ENCODE data around the gene TNFSF15.

TNFSF15 gene

DNA sequence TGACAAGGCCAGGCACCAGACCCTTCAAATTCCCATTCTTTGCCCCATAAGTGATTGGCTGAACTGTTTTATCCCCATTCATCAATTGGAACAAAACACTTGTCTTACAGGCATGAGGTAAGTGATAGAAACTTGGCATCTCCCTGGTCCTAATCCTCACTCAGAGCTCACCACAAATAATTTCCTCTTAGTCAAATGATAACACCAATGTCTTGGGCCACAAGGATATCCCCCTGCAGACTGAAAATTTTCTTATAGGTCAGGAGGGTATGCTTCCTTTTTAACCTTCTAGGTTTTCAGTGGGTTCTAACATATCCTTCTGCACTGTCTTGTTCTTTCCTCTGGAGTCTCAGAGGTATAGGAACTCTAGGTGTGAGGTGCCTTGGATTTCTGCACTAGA is 14.5 kb downstream of the TNFSF15 start:
- H3K36me3 Mint-ChIP-seq (ENCODE audit: insufficient read depth) = peaks cover 4% of the 10 kb centered on the region
- peak overlapping the region in 1 of 2 donors; percentile 44 for H3K27ac Mint-ChIP-seq
- peaks cover 0 to 1% of the 10 kb centered on the region in 2 donors for H3K4me1 Mint-ChIP-seq (ENCODE audit: low read depth in 2 of 2)
- H3K27me3 Mint-ChIP-seq = no peaks in the 10 kb centered on the region
- no peak overlapping the region for H3K4me3 Mint-ChIP-seq
- no peak for ATAC-seq (replicated peaks)
- no peaks in the 10 kb centered on the region for H3K9me3 Mint-ChIP-seq
- DNase-seq = no peak

DNA sequence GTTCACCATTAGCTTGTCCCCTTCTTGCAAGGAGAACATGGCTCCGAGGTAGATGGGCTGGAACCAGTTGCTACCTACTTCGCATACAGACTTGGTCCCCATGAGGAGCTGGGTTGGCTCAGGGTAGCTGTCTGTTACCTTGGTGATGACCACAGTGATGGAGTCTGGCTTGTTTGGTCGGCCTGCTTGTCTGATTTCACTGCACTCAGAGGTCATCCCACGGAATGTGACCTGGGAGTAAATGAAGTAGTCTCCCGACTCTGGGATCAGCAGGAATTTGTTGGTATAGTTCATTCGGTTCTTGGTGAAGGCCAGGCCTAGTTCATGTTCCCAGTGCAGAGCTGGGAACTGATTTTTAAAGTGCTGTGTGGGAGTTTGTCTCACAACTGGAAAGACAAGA is 15.3 kb downstream of the TNFSF15 start:
- Mint-ChIP-seq H3K9me3 (no peaks in the 10 kb centered on the region), H3K27ac (no peak overlapping the region), H3K27me3 (peaks cover 0 to 3% of the 10 kb centered on the region in 2 donors), H3K4me1 (ENCODE audit: low read depth in 2 of 2) (peaks cover 0 to 1% of the 10 kb centered on the region in 2 donors), H3K4me3 (no peak overlapping the region), H3K36me3 (ENCODE audit: insufficient read depth) (no peaks in the 10 kb centered on the region)
- DNase-seq (no peak), ATAC-seq (replicated peaks) (no peak)

DNA sequence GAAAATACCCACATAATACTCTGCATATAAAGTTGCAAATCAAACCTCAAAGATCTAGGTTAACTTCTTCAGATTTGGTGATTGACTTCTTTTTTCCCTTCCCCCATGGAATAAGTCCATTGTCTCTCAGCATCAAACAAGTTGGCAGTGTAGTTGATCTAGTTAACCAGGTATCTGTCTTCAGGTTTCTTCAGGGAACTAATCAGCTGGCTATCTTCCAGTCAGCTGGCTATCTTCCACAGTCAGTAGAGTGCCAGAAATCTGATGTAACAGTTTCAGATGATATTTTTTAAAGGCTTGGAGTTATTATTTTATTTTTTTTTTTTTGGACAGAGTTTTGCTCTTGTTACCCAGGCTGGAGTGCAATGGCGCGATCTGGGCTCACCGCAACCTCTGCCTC is 16.8 kb downstream of the TNFSF15 start:
- Mint-ChIP-seq H3K4me3 (no peak overlapping the region), H3K4me1 (ENCODE audit: low read depth in 2 of 2) (peaks cover 0 to 2% of the 10 kb centered on the region in 2 donors), H3K9me3 (no peaks in the 10 kb centered on the region), H3K27me3 (peaks cover 0 to 7% of the 10 kb centered on the region in 2 donors), H3K36me3 (ENCODE audit: insufficient read depth) (no peaks in the 10 kb centered on the region), H3K27ac (no peak overlapping the region)
- no peak for DNase-seq
- no peak for ATAC-seq (replicated peaks)

DNA sequence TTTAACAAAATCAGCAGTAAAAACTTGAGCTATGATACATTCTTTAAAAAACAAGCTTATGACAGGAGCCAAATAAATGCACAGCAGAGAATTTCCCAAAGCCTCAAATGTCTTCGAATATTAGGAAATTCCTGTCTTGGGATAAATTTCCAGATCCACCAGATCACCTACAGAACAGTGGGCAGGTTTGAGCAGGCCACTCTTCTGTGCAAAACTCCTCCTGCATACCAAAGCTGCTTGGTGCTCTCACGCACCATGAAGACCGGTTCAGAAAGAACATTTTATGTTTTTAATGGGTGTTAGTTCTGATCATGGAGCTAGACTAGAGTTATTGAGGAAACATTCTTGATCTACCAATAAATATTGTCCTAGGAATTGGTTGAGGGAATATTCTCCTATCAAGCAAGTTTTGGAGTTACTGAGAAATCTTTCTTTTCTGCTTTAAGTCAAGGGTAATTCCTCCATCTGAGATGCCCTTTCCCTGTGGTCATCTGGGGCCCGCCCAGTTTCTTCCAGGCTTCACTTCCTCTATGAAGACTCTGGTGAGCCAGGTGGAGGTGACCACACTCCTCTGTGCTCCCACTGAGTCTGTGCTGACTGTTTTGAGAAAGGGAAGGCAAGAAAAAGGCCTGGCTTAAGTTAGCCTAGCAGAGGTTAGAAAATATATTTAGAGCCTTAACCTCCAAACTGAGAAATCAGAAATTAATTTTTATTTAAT is 17.9 kb downstream of the TNFSF15 start:
- ATAC-seq (replicated peaks) (no peak), DNase-seq (no peak)
- no peaks in the 10 kb centered on the region for H3K9me3 Mint-ChIP-seq
- H3K4me1 Mint-ChIP-seq (ENCODE audit: low read depth in 2 of 2) = peaks cover 0 to 2% of the 10 kb centered on the region in 2 donors
- no peak overlapping the region for H3K4me3 Mint-ChIP-seq
- peaks cover 0 to 7% of the 10 kb centered on the region in 2 donors for H3K27me3 Mint-ChIP-seq
- H3K36me3 Mint-ChIP-seq (ENCODE audit: insufficient read depth) = no peaks in the 10 kb centered on the region
- H3K27ac Mint-ChIP-seq = no peak overlapping the region

DNA sequence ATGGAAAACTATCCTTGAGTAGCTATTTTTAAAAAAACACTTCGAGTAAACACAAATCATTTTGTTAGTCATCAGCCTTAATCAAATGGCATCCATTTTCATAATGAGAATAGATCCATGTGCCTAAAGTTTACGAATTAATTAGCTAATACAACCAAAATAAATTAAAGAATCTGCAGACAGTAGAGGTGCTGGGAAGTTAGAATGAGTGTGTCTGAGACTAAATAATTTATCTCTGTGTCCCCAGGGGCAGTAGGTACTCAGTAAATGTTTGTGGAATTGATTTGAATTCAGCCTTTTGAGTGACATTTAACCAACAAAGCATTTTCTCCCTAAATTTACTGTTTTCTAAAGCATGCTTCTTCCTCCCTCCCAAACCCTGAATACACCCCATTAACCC is 18.6 kb downstream of the TNFSF15 start:
- peaks cover 0 to 7% of the 10 kb centered on the region in 2 donors for H3K27me3 Mint-ChIP-seq
- H3K9me3 Mint-ChIP-seq = no peaks in the 10 kb centered on the region
- H3K4me1 Mint-ChIP-seq (ENCODE audit: low read depth in 2 of 2) = peaks cover 0 to 2% of the 10 kb centered on the region in 2 donors
- no peak overlapping the region for H3K27ac Mint-ChIP-seq
- DNase-seq (no peak), ATAC-seq (replicated peaks) (no peak)
- no peaks in the 10 kb centered on the region for H3K36me3 Mint-ChIP-seq (ENCODE audit: insufficient read depth)
- no peak overlapping the region for H3K4me3 Mint-ChIP-seq

DNA sequence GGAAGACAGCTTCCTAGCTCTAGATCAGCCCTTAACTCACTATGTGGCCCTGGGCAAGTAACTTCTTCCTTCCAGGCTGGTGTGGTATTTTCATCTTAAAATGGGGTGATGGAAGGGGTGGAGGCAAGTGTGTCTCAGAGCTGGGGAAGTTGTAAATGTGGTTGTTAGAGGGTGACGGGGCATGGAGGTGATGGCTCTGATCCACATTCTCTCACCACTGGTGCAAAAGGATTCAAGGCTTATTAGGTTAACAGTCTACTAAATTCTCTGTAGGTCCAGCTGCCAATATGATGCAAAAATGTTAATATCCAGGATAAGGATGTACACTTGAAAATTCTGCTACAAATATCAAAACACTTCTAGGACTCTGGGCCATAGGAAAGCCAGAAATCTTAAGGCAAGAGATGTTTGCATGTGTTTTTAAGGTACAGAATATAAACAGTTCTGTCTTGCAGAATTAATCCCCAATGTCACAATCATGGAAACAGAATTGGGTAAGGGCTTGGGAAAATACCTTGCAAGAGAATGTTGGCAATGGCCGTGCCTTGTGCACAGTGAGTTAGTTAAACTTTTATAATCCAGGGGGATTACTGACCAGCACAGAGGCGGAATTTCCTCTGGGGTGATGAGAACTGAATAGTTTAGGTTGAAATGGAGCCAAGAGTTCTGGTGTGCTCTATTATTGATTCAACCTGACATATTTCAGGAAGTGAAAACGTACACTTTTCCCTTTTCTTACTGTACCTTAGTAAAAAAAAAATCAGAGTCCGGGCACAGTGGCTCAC is 19.8 kb downstream of the TNFSF15 start:
- no peak for ATAC-seq (replicated peaks)
- H3K9me3 Mint-ChIP-seq = peaks cover 0 to 1% of the 10 kb centered on the region in 2 donors

DNA sequence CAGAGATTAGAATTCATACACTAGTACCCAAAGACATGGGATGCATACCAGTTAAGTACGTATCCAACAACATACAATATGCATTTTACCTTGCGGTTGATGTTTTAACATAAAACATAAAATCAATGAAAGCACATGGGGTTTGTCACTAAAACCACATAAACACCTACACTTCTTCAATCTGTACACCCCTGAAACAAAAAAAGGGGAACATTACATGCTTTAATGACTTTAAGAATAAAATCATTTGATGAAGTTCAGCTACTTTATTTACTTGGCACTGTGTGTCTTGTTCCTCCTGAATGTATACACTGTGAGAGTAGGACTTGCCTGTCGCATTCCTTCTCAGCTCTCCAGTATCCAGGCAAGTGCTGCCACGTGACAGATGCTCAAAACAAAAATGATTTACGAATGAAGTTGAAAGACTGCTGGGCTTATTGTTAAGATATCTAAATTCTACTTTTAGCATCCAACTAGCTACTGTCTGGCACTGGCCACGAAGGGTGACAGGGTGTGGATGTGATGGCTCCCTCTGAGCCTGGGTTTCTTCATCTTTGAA is 21.0 kb downstream of the TNFSF15 start:
- no peak overlapping the region for H3K27ac Mint-ChIP-seq
- peaks cover 0 to 2% of the 10 kb centered on the region in 2 donors for H3K4me1 Mint-ChIP-seq (ENCODE audit: low read depth in 2 of 2)
- no peak for ATAC-seq (replicated peaks)
- peaks cover 0 to 7% of the 10 kb centered on the region in 2 donors for H3K27me3 Mint-ChIP-seq
- DNase-seq = no peak
- H3K36me3 Mint-ChIP-seq (ENCODE audit: insufficient read depth) = no peaks in the 10 kb centered on the region
- no peak overlapping the region for H3K4me3 Mint-ChIP-seq
- peaks cover 0 to 1% of the 10 kb centered on the region in 2 donors for H3K9me3 Mint-ChIP-seq

More for the DNA sequence above, 19.8 kb downstream of the TNFSF15 start:
- Mint-ChIP-seq H3K36me3 (ENCODE audit: insufficient read depth) (no peaks in the 10 kb centered on the region), H3K4me1 (ENCODE audit: low read depth in 2 of 2) (peaks cover 0 to 2% of the 10 kb centered on the region in 2 donors), H3K4me3 (no peak overlapping the region), H3K27ac (no peak overlapping the region), H3K27me3 (peaks cover 0 to 7% of the 10 kb centered on the region in 2 donors)
- no peak for DNase-seq

DNA sequence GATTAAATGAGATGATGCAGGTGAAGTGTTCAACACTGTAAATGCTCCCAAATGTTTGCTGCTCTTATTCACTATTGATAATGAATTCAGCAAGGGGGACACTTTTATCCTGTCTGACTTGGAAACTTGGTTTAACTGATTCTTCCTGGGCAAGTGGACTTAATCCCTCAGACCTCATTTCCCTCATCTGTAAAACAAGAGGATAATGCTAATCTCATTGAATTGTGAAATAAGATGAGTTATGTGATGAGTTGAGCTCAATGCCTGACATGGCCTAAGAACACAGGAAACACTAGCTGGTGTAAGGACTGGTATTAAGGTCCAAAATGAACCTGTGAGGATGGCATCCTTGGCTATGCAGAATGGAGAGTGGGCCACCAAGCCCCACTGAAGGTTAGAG is 23.3 kb downstream of the TNFSF15 start:
- no peak overlapping the region for H3K27ac Mint-ChIP-seq
- no peak for ATAC-seq (replicated peaks)
- peaks cover 7 to 24% of the 10 kb centered on the region in 2 donors for H3K27me3 Mint-ChIP-seq
- H3K4me1 Mint-ChIP-seq (ENCODE audit: low read depth in 2 of 2) = peaks cover 4% of the 10 kb centered on the region in 2 donors
- H3K4me3 Mint-ChIP-seq = no peak overlapping the region
- H3K36me3 Mint-ChIP-seq (ENCODE audit: insufficient read depth) = no peaks in the 10 kb centered on the region
- no peak for DNase-seq
- peaks cover 0 to 1% of the 10 kb centered on the region in 2 donors for H3K9me3 Mint-ChIP-seq

DNA sequence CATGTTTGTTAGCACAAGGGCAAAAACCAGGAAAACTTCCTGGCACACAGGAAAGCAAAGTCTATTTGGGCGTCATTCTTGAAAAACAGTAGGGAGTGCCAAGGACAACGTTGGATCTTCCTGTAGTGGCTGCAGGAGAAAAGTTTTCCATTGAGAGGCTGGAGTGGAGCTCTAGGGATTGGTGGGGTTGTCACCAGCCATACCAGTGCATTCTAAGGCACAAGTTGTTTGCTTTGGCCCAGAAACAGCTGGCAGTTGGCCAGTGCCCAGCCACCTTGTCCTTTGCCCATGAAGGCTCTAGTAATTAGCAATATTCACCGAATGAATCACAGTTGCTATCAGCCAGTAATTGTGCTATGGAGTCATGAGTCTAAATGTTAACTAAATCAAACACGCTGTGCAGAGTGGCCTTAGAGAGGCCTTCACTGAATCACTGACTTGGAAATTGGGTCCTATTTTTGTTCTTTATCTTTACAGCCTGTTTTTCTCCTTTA is 26.4 kb downstream of the TNFSF15 start:
- Mint-ChIP-seq H3K27ac (no peak overlapping the region), H3K27me3 (peaks cover 7 to 21% of the 10 kb centered on the region in 2 donors), H3K4me3 (no peak overlapping the region), H3K4me1 (ENCODE audit: low read depth in 2 of 2) (peaks cover 6 to 12% of the 10 kb centered on the region in 2 donors), H3K9me3 (peaks cover 0 to 1% of the 10 kb centered on the region in 2 donors), H3K36me3 (ENCODE audit: insufficient read depth) (no peaks in the 10 kb centered on the region)
- DNase-seq (no peak), ATAC-seq (replicated peaks) (no peak)

DNA sequence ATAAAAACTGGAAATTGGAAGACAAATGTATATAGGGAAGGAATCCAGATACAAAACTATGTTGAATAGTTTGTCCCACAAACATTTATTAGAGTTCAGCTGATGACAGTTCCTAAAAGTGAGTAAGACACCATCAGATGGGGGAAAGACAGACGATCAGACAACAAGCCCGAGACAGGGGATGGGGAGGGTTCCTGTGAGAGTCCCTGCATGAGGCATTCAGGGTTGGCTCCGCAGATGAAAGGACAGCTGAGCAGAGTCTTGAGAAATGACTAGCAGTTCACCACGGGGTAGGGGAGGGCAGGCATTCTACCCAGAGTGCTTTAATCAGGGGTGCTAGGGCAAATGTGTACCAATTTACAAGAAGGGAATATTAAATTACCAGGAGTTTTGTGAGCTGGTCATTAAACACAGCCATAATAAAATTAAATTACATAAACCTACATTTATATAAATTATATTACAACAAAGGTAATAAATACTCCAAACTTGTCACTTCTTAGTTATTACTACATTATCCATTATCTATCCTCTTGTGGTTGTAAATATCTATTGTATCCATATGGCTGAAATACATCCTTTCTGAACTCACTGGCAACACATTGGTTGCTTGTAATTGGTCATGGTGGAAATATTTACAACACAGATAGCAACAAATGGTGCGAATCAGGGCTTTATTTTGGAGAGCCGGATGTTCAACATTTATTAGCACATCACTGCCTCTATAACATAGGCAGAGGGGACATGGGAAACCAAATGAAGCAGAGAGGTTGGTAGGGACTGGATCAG is 27.8 kb downstream of the TNFSF15 start:
- Mint-ChIP-seq H3K9me3 (peaks cover 0 to 1% of the 10 kb centered on the region in 2 donors), H3K27ac (no peak overlapping the region), H3K4me3 (no peak overlapping the region), H3K36me3 (ENCODE audit: insufficient read depth) (no peaks in the 10 kb centered on the region), H3K4me1 (ENCODE audit: low read depth in 2 of 2) (peaks cover 6 to 12% of the 10 kb centered on the region in 2 donors), H3K27me3 (peaks cover 7 to 21% of the 10 kb centered on the region in 2 donors)
- ATAC-seq (replicated peaks) = no peak
- DNase-seq = no peak

DNA sequence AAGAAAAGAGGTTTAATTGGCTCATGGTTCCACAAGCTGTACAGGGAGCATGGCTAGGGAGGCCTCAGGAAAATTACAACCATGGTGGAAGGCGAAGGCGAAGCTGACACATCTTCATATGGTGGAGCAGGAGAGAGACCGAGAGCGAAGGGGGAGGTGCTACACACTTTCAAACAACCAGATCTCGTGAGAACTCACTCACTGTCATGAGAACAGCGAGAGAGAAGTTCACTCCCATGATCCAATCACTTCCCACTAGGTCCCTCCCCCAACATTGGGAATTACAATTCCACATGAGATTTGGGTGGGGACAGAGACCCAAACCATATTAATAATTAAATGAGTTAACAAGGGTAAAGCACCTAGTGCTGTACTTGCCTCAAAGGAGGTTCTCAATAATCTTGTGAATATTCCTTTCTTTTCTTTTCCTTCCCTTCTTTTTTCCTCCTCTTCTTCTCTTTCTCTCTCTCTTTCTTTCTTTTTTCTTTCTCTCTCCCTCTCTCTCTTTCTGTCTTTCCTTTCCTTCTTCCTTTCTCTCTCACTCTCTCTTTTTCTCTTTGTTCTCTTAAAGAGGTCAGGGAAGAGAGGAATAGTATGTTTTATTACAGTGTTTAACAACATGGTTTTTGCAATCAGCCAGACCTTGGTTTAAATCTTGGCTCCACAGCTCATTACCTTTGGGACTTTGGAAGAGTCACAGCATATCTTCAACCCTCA is 29.0 kb downstream of the TNFSF15 start:
- no peaks in the 10 kb centered on the region for H3K36me3 Mint-ChIP-seq (ENCODE audit: insufficient read depth)
- ATAC-seq (replicated peaks) = no peak

DNA sequence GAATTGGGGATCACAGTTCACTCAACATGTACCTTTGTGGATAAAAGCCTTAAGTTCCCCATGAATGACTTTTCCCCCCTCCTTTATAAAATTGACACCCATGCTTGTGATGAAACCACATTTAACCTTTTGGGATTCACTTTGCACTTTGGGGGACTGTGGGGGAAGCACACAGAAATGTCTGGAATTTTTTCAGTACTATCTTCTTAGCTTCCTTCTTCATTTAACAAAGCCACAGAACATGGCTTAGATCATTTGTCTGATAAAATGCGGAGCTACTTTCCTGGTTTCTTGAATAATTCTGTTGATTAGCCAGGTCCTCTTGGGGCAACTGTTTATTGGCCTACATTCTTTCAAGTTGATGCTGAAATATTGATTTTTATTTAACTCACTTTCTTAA is 29.9 kb downstream of the TNFSF15 start:
- no peaks in the 10 kb centered on the region for H3K9me3 Mint-ChIP-seq
- peaks cover 7 to 21% of the 10 kb centered on the region in 2 donors for H3K27me3 Mint-ChIP-seq
- no peak for DNase-seq
- no peak overlapping the region for H3K4me3 Mint-ChIP-seq
- H3K27ac Mint-ChIP-seq = peak overlapping the region in 1 of 2 donors; percentile 3
- no peak for ATAC-seq (replicated peaks)
- H3K4me1 Mint-ChIP-seq (ENCODE audit: low read depth in 2 of 2) = peaks cover 6 to 12% of the 10 kb centered on the region in 2 donors
- no peaks in the 10 kb centered on the region for H3K36me3 Mint-ChIP-seq (ENCODE audit: insufficient read depth)

More for the DNA sequence above, 29.0 kb downstream of the TNFSF15 start:
- DNase-seq = no peak
- Mint-ChIP-seq H3K27me3 (peaks cover 7 to 21% of the 10 kb centered on the region in 2 donors), H3K27ac (no peak overlapping the region), H3K4me1 (ENCODE audit: low read depth in 2 of 2) (peaks cover 6 to 12% of the 10 kb centered on the region in 2 donors), H3K4me3 (no peak overlapping the region), H3K9me3 (peaks cover 0 to 1% of the 10 kb centered on the region in 2 donors)
